HG02763 (cell line): ENCODE results near the gene ZNF225.
"Not testable (repeated sequence)": the region's sequence is repeated elsewhere in the genome, so short reads cannot be mapped to it uniquely, and the experiment has no call there.

Source experiments
- ATAC-seq: cut with Tn5 transposase; IDR thresholded peaks from one replicate; pipeline ENCODE4 v1.9.1; 2021; ENCODE audit warnings: mild to moderate bottlenecking, moderate library complexity; ENCODE audit not compliant: unreplicated experiment

The ZNF225 gene

GRCh38 chr19:44113138-44113783 is at the start of gene ZNF225:
Gene ZNF225, plus strand, starts transcription at chr19:44113399. Its CDS starts 2,429 bp downstream, at chr19:44115828.
- ATAC-seq, result peak; percentile 95

- no peak for ATAC-seq
Observed at GRCh38 chr19:44066305-44066704, 46.9 kb upstream of the ZNF225 start.

GRCh38 chr19:44069415-44069814 is 43.8 kb upstream of the ZNF225 start:
- no peak for ATAC-seq

GRCh38 chr19:44071824-44072542 is 41.2 kb upstream of the ZNF225 start, which contains the start of gene ZNF284:
Gene ZNF284, plus strand, starts transcription at chr19:44072159. Its CDS starts 4,231 bp downstream, at chr19:44076390.
- peak; percentile 96 for ATAC-seq

- no peak for ATAC-seq
Observed at GRCh38 chr19:44072543-44073401, 40.4 kb upstream of the ZNF225 start.

- ATAC-seq, result no peak
Observed at GRCh38 chr19:44076325-44076724, 36.9 kb upstream of the ZNF225 start.

- no peak for ATAC-seq
Observed at GRCh38 chr19:44092108-44092507, 21.1 kb upstream of the ZNF225 start.

- ATAC-seq, result peak; percentile 93
Observed at GRCh38 chr19:44093931-44094765, 19.1 kb upstream of the ZNF225 start, which contains the start of gene ZNF224. Gene ZNF224, plus strand, starts transcription at chr19:44094361. Its CDS starts 3,513 bp downstream, at chr19:44097874.

- ATAC-seq, result no peak
Observed at GRCh38 chr19:44107751-44108150, 5.4 kb upstream of the ZNF225 start.

GRCh38 chr19:44109458-44109857 is 3.7 kb upstream of the ZNF225 start:
- ATAC-seq, result no peak

- ATAC-seq, result no peak
Observed at GRCh38 chr19:44111910-44112463, 1.2 kb upstream of the ZNF225 start.

GRCh38 chr19:44112802-44113137 is 429 bp upstream of the ZNF225 start:
- ATAC-seq, result no peak

GRCh38 chr19:44113784-44114390 is 688 bp downstream of the ZNF225 start:
- ATAC-seq, result no peak

GRCh38 chr19:44121162-44121561 is 8.0 kb downstream of the ZNF225 start:
- ATAC-seq, result not testable (repeated sequence)

GRCh38 chr19:44131955-44132354 is 18.8 kb downstream of the ZNF225 start:
- ATAC-seq, result no peak

- ATAC-seq, result peak; percentile 83
Observed at GRCh38 chr19:44141191-44142058, 28.2 kb downstream of the ZNF225 start, which contains the start of gene ZNF234. Gene ZNF234, plus strand, starts transcription at chr19:44141554. Its CDS starts 3,079 bp downstream, at chr19:44144633.

- no peak for ATAC-seq
Observed at GRCh38 chr19:44142059-44142433, 28.8 kb downstream of the ZNF225 start.

GRCh38 chr19:44149776-44150175 is 36.6 kb downstream of the ZNF225 start:
- ATAC-seq, result no peak

- ATAC-seq, result no peak
Observed at GRCh38 chr19:44151491-44151890, 38.3 kb downstream of the ZNF225 start.
